HG03354 (cell line): Measurements from ENCODE around the gene TRIM49.
"Not testable (repeated sequence)": the region's sequence is repeated elsewhere in the genome, so short reads cannot be mapped to it uniquely, and the experiment has no call there.

Source experiments
- ATAC-seq: cut with Tn5 transposase; IDR thresholded peaks from one replicate; pipeline ENCODE4 v1.9.1; 2021; ENCODE audit warnings: mild to moderate bottlenecking; ENCODE audit not compliant: unreplicated experiment, poor library complexity, severe bottlenecking

Gene TRIM49

GRCh38 chr11:89808475-89808874, at the start of gene TRIM49:
Gene TRIM49 (minus strand): TSS chr11:89808575. CDS start chr11:89804469, 4,106 bp downstream.
- ATAC-seq = not testable (repeated sequence)

DNA sequence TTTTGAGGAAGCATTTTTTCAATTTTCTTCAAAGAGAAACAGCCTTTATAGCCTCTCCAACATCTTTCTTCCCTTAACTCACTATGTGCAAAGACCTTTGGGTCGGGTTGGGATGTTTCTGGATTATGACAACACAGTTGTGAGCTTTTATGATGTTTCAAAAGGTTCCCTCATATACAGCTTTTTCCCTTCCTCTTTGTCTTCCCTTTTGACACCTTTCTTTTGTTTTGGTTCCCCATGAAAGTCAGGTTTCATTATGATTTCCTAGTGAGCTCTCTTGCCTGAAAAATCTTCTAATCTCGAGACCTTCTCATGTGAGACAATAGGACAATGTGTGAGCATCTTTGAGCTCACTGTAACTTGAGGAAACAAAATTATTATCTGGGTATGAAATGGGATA, 18.3 kb upstream of the TRIM49 start:
- not testable (repeated sequence) for ATAC-seq

- ATAC-seq = not testable (repeated sequence)
These were observed 11.6 kb upstream of the TRIM49 start for GRCh38 chr11:89820008-89820407.

GRCh38 chr11:89813535-89813934, 5.2 kb upstream of the TRIM49 start:
- ATAC-seq = not testable (repeated sequence)

GRCh38 chr11:89787506-89788063, 20.8 kb downstream of the TRIM49 start:
- not testable (repeated sequence) for ATAC-seq

GRCh38 chr11:89785726-89786125, 22.6 kb downstream of the TRIM49 start:
- not testable (repeated sequence) for ATAC-seq

DNA sequence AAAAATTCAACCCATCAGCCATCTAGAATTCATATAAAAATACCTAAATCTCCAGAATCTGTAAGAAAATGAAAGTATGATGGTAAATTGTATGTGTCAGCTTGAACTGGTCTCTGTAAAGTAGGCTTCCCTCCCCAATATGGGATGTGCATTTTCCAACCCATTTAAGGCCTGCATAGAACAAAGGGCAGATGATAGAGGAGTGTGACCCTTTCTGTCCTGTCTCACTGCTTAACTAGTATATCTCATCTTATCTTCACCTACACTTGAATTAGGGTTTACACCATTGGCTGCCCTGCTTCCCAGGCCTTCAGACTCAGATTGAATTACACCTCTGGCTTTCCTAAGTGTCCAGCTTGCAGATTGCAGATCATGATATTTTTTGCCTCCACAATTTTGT, 57.6 kb downstream of the TRIM49 start:
- ATAC-seq = not testable (repeated sequence)
